ENCODE data around the gene PRKN. TPM values are rescaled to one million over a fixed set of nuclear protein-coding genes. Genes with fewer than 3 reads are reported as not detected.

The PRKN gene
- total and polyA plus RNA-seq, 10 donors, result 0.23 to 14.1 (median 7.0) TPM

DNA sequence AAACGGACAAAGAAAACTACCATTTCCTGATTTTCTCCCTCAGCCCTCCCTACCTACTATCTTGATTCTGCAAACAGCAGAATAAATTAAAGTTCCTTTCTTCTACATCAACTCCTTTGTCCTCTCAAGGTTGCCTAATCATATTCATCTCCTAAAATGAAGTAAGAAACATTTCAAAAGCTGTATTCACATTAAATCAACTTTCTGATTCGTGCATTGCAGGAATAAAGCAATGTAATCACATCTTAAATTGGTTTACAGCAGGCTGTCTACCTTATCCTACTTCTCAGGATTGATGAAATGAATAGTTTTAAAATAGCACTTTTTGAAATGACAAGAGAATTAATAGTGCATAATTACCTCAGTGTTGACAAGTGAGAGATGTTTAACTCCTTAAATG, 25.1 kb downstream of the PRKN start:
- Histone ChIP-seq H3K4me3 (no peak overlapping the region), H3K27ac (no peak overlapping the region), H3K36me3 (no peaks in the 10 kb centered on the region), H3K4me1 (peaks cover 0 to 17% (median 7%) of the 10 kb centered on the region in 6 donors), H3K9me3 (no peaks in the 10 kb centered on the region), H3K27me3 (replicated peaks in 1 of 7) (no peaks in the 10 kb centered on the region)
- no peak for DNase-seq
- 58 to 81% (median 64%) methylated on average over 2 of the region's 2 CpGs for WGBS, 5 donors
- intact Hi-C loops (cut with DNase I; ENCODE audit: low total_unique reads), result no loop called here
- TF ChIP-seq POLR2A (IDR thresholded peaks at IDR 0.05) (no peak), POLR2AphosphoS5 (IDR thresholded peaks at IDR 0.05) (no peak)
- TF ChIP-seq, protein P1, sequence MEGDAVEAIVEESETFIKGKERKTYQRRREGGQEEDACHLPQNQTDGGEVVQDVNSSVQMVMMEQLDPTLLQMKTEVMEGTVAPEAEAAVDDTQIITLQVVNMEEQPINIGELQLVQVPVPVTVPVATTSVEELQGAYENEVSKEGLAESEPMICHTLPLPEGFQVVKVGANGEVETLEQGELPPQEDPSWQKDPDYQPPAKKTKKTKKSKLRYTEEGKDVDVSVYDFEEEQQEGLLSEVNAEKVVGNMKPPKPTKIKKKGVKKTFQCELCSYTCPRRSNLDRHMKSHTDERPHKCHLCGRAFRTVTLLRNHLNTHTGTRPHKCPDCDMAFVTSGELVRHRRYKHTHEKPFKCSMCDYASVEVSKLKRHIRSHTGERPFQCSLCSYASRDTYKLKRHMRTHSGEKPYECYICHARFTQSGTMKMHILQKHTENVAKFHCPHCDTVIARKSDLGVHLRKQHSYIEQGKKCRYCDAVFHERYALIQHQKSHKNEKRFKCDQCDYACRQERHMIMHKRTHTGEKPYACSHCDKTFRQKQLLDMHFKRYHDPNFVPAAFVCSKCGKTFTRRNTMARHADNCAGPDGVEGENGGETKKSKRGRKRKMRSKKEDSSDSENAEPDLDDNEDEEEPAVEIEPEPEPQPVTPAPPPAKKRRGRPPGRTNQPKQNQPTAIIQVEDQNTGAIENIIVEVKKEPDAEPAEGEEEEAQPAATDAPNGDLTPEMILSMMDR (IDR thresholded peaks at IDR 0.05 in 8 of 11, conservative IDR thresholded peaks at IDR 0.05 in 3 of 11), result no peak

DNA sequence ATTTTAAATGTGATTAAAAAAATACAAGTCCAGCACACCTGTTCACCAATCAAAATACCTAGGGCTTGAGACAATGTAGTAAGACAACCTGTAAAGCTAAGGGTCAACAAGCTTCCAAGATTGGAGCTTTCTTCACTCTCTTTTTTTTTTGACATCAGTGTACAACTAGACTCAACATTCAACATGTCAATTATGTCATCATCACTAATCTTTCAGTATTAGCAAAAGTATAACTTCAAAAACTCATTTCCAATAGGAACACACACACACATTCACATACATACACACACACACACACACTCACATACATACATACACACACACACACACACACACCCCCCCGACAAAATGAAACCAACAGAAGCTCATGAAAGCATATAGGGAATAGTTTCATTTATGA, 26.0 kb downstream of the PRKN start:
- no peak overlapping the region for H3K27ac ChIP-seq
- H3K9me3 ChIP-seq, result no peaks in the 10 kb centered on the region
- no peak for DNase-seq
- no peaks in the 10 kb centered on the region for H3K27me3 ChIP-seq (replicated peaks in 1 of 7)
- intact Hi-C loops (cut with DNase I; ENCODE audit: low total_unique reads), result no loop called here
- H3K4me1 ChIP-seq, result peaks cover 0 to 12% (median 7%) of the 10 kb centered on the region in 6 donors
- no peaks in the 10 kb centered on the region for H3K36me3 ChIP-seq
- no peak for TF ChIP-seq POLR2AphosphoS5 (IDR thresholded peaks at IDR 0.05)
- TF ChIP-seq, protein P1 (IDR thresholded peaks at IDR 0.05 in 8 of 11, conservative IDR thresholded peaks at IDR 0.05 in 3 of 11), result no peak
- no peak for TF ChIP-seq POLR2A (IDR thresholded peaks at IDR 0.05)
- H3K4me3 ChIP-seq, result peak overlapping the region in 1 of 8 donors; percentile 11
- 80 to 93% (median 89%) methylated on average over 1 of the region's 1 CpG for WGBS, 5 donors

- no peak for DNase-seq
- WGBS, 5 donors, result 79 to 86% (median 84%) methylated on average over 3 of the region's 3 CpGs
- no peaks in the 10 kb centered on the region for H3K36me3 ChIP-seq
Measured at GRCh38 chr6:162700966-162701365, 26.6 kb downstream of the PRKN start.

DNA sequence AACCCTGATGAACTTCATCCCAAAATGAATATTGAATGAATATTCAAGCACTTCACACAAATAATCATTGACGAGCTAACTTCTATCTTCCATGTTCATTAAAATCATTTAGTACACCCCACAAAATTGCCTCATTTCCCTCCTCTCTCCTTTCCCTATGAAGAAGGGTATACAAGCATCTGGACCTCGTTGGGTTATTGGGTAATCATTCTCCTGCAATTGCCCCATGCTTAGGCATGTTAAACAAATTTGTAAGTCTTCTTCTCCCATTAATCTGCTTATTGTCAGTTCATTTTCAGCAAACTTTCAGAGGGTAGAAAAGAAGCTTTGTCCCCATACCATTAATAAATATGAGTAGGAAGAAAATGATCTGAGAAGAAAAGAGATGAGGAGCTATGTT, 27.6 kb downstream of the PRKN start:
- H3K4me1 ChIP-seq, result no peaks in the 10 kb centered on the region
- no peak for DNase-seq
- 41 to 75% (median 58%) methylated on average over 2 of the region's 2 CpGs for WGBS, 5 donors
- H3K36me3 ChIP-seq, result no peaks in the 10 kb centered on the region
- no peaks in the 10 kb centered on the region for H3K9me3 ChIP-seq
- intact Hi-C loops (cut with DNase I; ENCODE audit: low total_unique reads), result no loop called here
- no peak overlapping the region for H3K4me3 ChIP-seq
- H3K27ac ChIP-seq, result no peak overlapping the region
- H3K27me3 ChIP-seq (replicated peaks in 1 of 7), result no peaks in the 10 kb centered on the region
- TF ChIP-seq, protein P1 (IDR thresholded peaks at IDR 0.05 in 8 of 11, conservative IDR thresholded peaks at IDR 0.05 in 3 of 11), result no peak
- TF ChIP-seq POLR2AphosphoS5 (IDR thresholded peaks at IDR 0.05) (no peak), POLR2A (IDR thresholded peaks at IDR 0.05) (no peak)

More at GRCh38 chr6:162700966-162701365, 26.6 kb downstream of the PRKN start:
- H3K27ac ChIP-seq, result no peak overlapping the region
- intact Hi-C loops (cut with DNase I; ENCODE audit: low total_unique reads), result no loop called here
- no peaks in the 10 kb centered on the region for H3K27me3 ChIP-seq (replicated peaks in 1 of 7)
- no peak overlapping the region for H3K4me3 ChIP-seq
- H3K9me3 ChIP-seq, result no peaks in the 10 kb centered on the region
- H3K4me1 ChIP-seq, result peaks cover 0 to 7% (median 3%) of the 10 kb centered on the region in 6 donors
- TF ChIP-seq POLR2A (IDR thresholded peaks at IDR 0.05) (no peak), POLR2AphosphoS5 (IDR thresholded peaks at IDR 0.05) (no peak)
- TF ChIP-seq, protein P1 (IDR thresholded peaks at IDR 0.05 in 8 of 11, conservative IDR thresholded peaks at IDR 0.05 in 3 of 11), result no peak
